Neural progenitor cell (in vitro differentiated cells): ENCODE measurements around the gene OCIAD1.

Experiments used
- EZH2 ChIP-seq: fragments of 200-600 bp; sonication (generic); IDR thresholded peaks from 2 replicates; pipeline ENCODE4 v1.6.1; 2017; ENCODE audit warnings: antibody characterized with exemption, mild to moderate bottlenecking, moderate library complexity
- TF ChIP-seq, protein P1 (sequence below): fragments of 200-600 bp; sonication (generic); IDR thresholded peaks from 2 replicates; pipeline ENCODE4 v1.5.1; 2017; ENCODE audit warnings: antibody characterized with exemption, mild to moderate bottlenecking

GRCh38 chr4:48891028-48891619, 60.2 kb downstream of the OCIAD1 start:
- TF ChIP-seq, protein P1, sequence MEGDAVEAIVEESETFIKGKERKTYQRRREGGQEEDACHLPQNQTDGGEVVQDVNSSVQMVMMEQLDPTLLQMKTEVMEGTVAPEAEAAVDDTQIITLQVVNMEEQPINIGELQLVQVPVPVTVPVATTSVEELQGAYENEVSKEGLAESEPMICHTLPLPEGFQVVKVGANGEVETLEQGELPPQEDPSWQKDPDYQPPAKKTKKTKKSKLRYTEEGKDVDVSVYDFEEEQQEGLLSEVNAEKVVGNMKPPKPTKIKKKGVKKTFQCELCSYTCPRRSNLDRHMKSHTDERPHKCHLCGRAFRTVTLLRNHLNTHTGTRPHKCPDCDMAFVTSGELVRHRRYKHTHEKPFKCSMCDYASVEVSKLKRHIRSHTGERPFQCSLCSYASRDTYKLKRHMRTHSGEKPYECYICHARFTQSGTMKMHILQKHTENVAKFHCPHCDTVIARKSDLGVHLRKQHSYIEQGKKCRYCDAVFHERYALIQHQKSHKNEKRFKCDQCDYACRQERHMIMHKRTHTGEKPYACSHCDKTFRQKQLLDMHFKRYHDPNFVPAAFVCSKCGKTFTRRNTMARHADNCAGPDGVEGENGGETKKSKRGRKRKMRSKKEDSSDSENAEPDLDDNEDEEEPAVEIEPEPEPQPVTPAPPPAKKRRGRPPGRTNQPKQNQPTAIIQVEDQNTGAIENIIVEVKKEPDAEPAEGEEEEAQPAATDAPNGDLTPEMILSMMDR, result no peak
- TF ChIP-seq EZH2, result no peak
